Measurements from ENCODE around the gene F7.

F7 gene

GRCh38 chr13:113105032-113105920 is at the start of gene F7:
F7 (plus strand) TSS chr13:113105791; CDS start chr13:113105842, 51 bp downstream.
- TF ChIP-seq MAX (IDR thresholded peaks at IDR 0.05) = no peak
- TF ChIP-seq EP300 (IDR thresholded peaks at IDR 0.05; ENCODE audit: borderline replicate concordance) = no peak
- TF ChIP-seq CEBPB (IDR thresholded peaks at IDR 0.05) = no peak
- TF ChIP-seq CREB1 (IDR thresholded peaks at IDR 0.05; ENCODE audit: low read depth) = no peak
- TF ChIP-seq ZBTB7A (IDR thresholded peaks at IDR 0.05; ENCODE audit: low read depth) = no peak
- TF ChIP-seq REST (IDR thresholded peaks at IDR 0.05; ENCODE audit: low read depth) = no peak
- TF ChIP-seq TAF1 (IDR thresholded peaks at IDR 0.05; ENCODE audit: low read depth) = no peak

- TF ChIP-seq CEBPB (IDR thresholded peaks at IDR 0.05) (no peak), TAF1 (IDR thresholded peaks at IDR 0.05; ENCODE audit: low read depth) (no peak), TCF12 (IDR thresholded peaks at IDR 0.05; ENCODE audit: low read depth) (no peak), EGR1 (IDR thresholded peaks at IDR 0.05) (no peak), NFIC (IDR thresholded peaks at IDR 0.05) (no peak), TEAD4 (IDR thresholded peaks at IDR 0.05) (no peak), REST (IDR thresholded peaks at IDR 0.05; ENCODE audit: low read depth) (no peak), CREB1 (IDR thresholded peaks at IDR 0.05; ENCODE audit: low read depth) (no peak), RAD21 (IDR thresholded peaks at IDR 0.05; ENCODE audit: low read depth) (no peak), ZBTB7A (IDR thresholded peaks at IDR 0.05; ENCODE audit: low read depth) (no peak), MAX (IDR thresholded peaks at IDR 0.05) (no peak), EP300 (IDR thresholded peaks at IDR 0.05; ENCODE audit: borderline replicate concordance) (no peak), USF1 (IDR thresholded peaks at IDR 0.05) (no peak), FOXM1 (IDR thresholded peaks at IDR 0.05; ENCODE audit: borderline replicate concordance, low read depth) (no peak), YY1 (IDR thresholded peaks at IDR 0.05; ENCODE audit: low read depth) (no peak)
Observed at GRCh38 chr13:113057084-113057483, 48.5 kb upstream of the F7 start.

- TF ChIP-seq CREB1 (IDR thresholded peaks at IDR 0.05; ENCODE audit: low read depth) (no peak), NFIC (IDR thresholded peaks at IDR 0.05) (no peak), USF1 (IDR thresholded peaks at IDR 0.05) (no peak), FOXM1 (IDR thresholded peaks at IDR 0.05; ENCODE audit: borderline replicate concordance, low read depth) (no peak), TCF12 (IDR thresholded peaks at IDR 0.05; ENCODE audit: low read depth) (no peak), ZBTB7A (IDR thresholded peaks at IDR 0.05; ENCODE audit: low read depth) (no peak), CEBPB (IDR thresholded peaks at IDR 0.05) (no peak), EP300 (IDR thresholded peaks at IDR 0.05; ENCODE audit: borderline replicate concordance) (no peak), MAX (IDR thresholded peaks at IDR 0.05) (no peak), TEAD4 (IDR thresholded peaks at IDR 0.05) (no peak), TAF1 (IDR thresholded peaks at IDR 0.05; ENCODE audit: low read depth) (no peak), YY1 (IDR thresholded peaks at IDR 0.05; ENCODE audit: low read depth) (no peak), EGR1 (IDR thresholded peaks at IDR 0.05) (no peak), RAD21 (IDR thresholded peaks at IDR 0.05; ENCODE audit: low read depth) (no peak)
Observed at GRCh38 chr13:113058129-113058987, 47.2 kb upstream of the F7 start.

GRCh38 chr13:113058988-113059850 is 46.4 kb upstream of the F7 start:
- no peak for TF ChIP-seq EP300 (IDR thresholded peaks at IDR 0.05; ENCODE audit: borderline replicate concordance)
- no peak for TF ChIP-seq RAD21 (IDR thresholded peaks at IDR 0.05; ENCODE audit: low read depth)

Data from Ishikawa (cell line).